GM10248 (cell line): ENCODE data around the gene CASP8AP2.
"Not testable (repeated sequence)": the region's sequence is repeated elsewhere in the genome, so short reads cannot be mapped to it uniquely, and the experiment has no call there.

Source experiments
- CTCF ChIA-PET: fragments of 300-600 bp; sonication (Branson Sonifier 250); formaldehyde crosslinking; extraction: SDS; loops from one replicate; lab custom pipeline; 2021; ENCODE audit warnings: antibody characterized with exemption; lab: Yijun Ruan, JAX
- POLR2A ChIA-PET: fragments of 350-650 bp; sonication (Branson Sonifier 250); formaldehyde crosslinking; extraction: SDS; loops from one replicate; lab custom pipeline; 2020; ENCODE audit warnings: antibody characterized with exemption; lab: Yijun Ruan, JAX
- DNase-seq: peaks from one replicate; pipeline ENCODE4 v3.0.0; 2012; ENCODE audit errors: extremely low spot score
- CTCF ChIP-seq: IDR thresholded peaks from 2 replicates; pipeline ENCODE4 v1.5.1; 2012; ENCODE audit warnings: mild to moderate bottlenecking, low read depth; ENCODE audit errors: extremely low read depth, missing control alignments, control extremely low read depth

The CASP8AP2 gene

GRCh38 chr6:89817481-89817880 is 12.2 kb upstream of the CASP8AP2 start:
- no peak for DNase-seq
- CTCF ChIA-PET, result interaction anchor here (1.2 to 3.4 kb wide), 2 partner anchors 9 to 11 kb away, joined by 4 to 16 read pairs; partner anchors contain the start of gene CASP8AP2
- no peak for TF ChIP-seq CTCF
- POLR2A ChIA-PET, result no interaction called here

GRCh38 chr6:89818977-89819335 is 10.7 kb upstream of the CASP8AP2 start:
- no peak for TF ChIP-seq CTCF
- CTCF ChIA-PET, result interaction anchor here (1.5 to 3.4 kb wide), 2 partner anchors 10 to 37 kb away, joined by 5 to 16 read pairs; partner anchors contain the start of gene CASP8AP2
- POLR2A ChIA-PET, result interaction anchor here (0.7 to 1.1 kb wide), 3 partner anchors 10 to 100 kb away, joined by 3 to 6 read pairs (median 4); partner anchors contain the start of gene CASP8AP2
- no peak for DNase-seq

- CTCF ChIA-PET, result interaction anchor here (1.0 to 3.4 kb wide), 4 partner anchors 9 to 659 kb away, joined by 4 to 16 read pairs (median 4); partner anchors contain the start of gene CASP8AP2
Observed at GRCh38 chr6:89819336-89820130, 10.1 kb upstream of the CASP8AP2 start, which contains the start of gene MDN1. MDN1 (minus strand) TSS chr6:89819794; CDS start chr6:89819607, 187 bp downstream.

GRCh38 chr6:89826029-89826528 is 3.6 kb upstream of the CASP8AP2 start:
- ChIA-PET POLR2A (no interaction called here), CTCF (interaction anchor here (2.0 kb wide), 1 partner anchor 11 kb away, joined by 6 read pairs; no protein-coding TSS in a partner anchor)
- DNase-seq, result no peak
- TF ChIP-seq CTCF, result no peak

More at GRCh38 chr6:89819336-89820130, 10.1 kb upstream of the CASP8AP2 start, which contains the start of gene MDN1:
- POLR2A ChIA-PET, result interaction anchor here (0.7 to 1.1 kb wide), 3 partner anchors 10 to 101 kb away, joined by 3 to 6 read pairs (median 4); partner anchors contain the start of gene CASP8AP2
- peak; percentile 92 for DNase-seq
- no peak for TF ChIP-seq CTCF

- ChIA-PET POLR2A (interaction anchor here (1.5 kb wide), 1 partner anchor 9 kb away, joined by 6 read pairs; the partner anchor contains the start of gene MDN1), CTCF (interaction anchor here (0.7 to 1.9 kb wide), 5 partner anchors 9 to 457 kb away, joined by 3 to 16 read pairs (median 3); partner anchors contain the start of gene MDN1)
- DNase-seq, result not testable (repeated sequence)
Observed at GRCh38 chr6:89828475-89828987, 1.1 kb upstream of the CASP8AP2 start.

- no peak for TF ChIP-seq CTCF
- DNase-seq, result no peak
- CTCF ChIA-PET, result interaction anchor here (0.8 to 1.9 kb wide), 5 partner anchors 10 to 458 kb away, joined by 3 to 16 read pairs (median 3); partner anchors contain the start of gene MDN1
- POLR2A ChIA-PET, result interaction anchor here (0.5 to 1.5 kb wide), 3 partner anchors 9 to 374 kb away, joined by 3 to 6 read pairs (median 4); partner anchors contain the start of gene MDN1
Observed at GRCh38 chr6:89828988-89829471, 650 bp upstream of the CASP8AP2 start.
